ENCODE data around the gene COX19.

GRCh38 chr7:966291-967069, 8.9 kb downstream of the COX19 start:
- TF ChIP-seq ZFX (IDR thresholded peaks at IDR 0.05): no peak
- TF ChIP-seq CTCF (IDR thresholded peaks at IDR 0.05 in 2 of 3, conservative IDR thresholded peaks at IDR 0.05 in 1 of 3; ENCODE audit: borderline replicate concordance in 1 of 3, insufficient read depth in 1 of 3, low read depth in 2 of 3, low read length in 2 of 3): no peak
- no peak for TF ChIP-seq EZH2phosphoT487 (IDR thresholded peaks at IDR 0.05; ENCODE audit: borderline replicate concordance)
- TF ChIP-seq JUND (IDR thresholded peaks at IDR 0.05): no peak
- no peak for TF ChIP-seq FOSL1 (IDR thresholded peaks at IDR 0.05; ENCODE audit: low read depth)
- no peak for TF ChIP-seq POLR2A (IDR thresholded peaks at IDR 0.05; ENCODE audit: borderline replicate concordance, extremely low read depth, insufficient read depth, insufficient read length)
- no peak for TF ChIP-seq ZBTB33 (IDR thresholded peaks at IDR 0.05; ENCODE audit: extremely low read depth, insufficient replicate concordance, low read length)
- no peak for TF ChIP-seq POLR2AphosphoS5 (IDR thresholded peaks at IDR 0.05; ENCODE audit: low read depth, low read length)
- TF ChIP-seq YY1 (IDR thresholded peaks at IDR 0.05; ENCODE audit: extremely low read depth, insufficient replicate concordance, low read depth, low read length): no peak
- TF ChIP-seq, protein P1, sequence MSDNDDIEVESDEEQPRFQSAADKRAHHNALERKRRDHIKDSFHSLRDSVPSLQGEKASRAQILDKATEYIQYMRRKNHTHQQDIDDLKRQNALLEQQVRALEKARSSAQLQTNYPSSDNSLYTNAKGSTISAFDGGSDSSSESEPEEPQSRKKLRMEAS (IDR thresholded peaks at IDR 0.05): no peak
- TF ChIP-seq ATF3 (IDR thresholded peaks at IDR 0.05): no peak
- no peak for TF ChIP-seq SRF (IDR thresholded peaks at IDR 0.05; ENCODE audit: low read depth)

All from HCT116 (cell line).